GM19023 (cell line): ENCODE results near the gene PPP4R3A.
"Not testable (repeated sequence)": the region's sequence is repeated elsewhere in the genome, so short reads cannot be mapped to it uniquely, and the experiment has no call there.

ENCODE experiments used
- ATAC-seq: cut with Tn5 transposase; IDR thresholded peaks from one replicate; pipeline ENCODE4 v1.9.1; 2021; ENCODE audit warnings: mild to moderate bottlenecking, moderate library complexity; ENCODE audit not compliant: unreplicated experiment

PPP4R3A gene

GRCh38 chr14:91444335-91445020 is 65.6 kb downstream of the PPP4R3A start:
- no peak for ATAC-seq

GRCh38 chr14:91439345-91439744 is 70.8 kb downstream of the PPP4R3A start:
- ATAC-seq = no peak

GRCh38 chr14:91438845-91439244 is 71.3 kb downstream of the PPP4R3A start:
- ATAC-seq = no peak

DNA sequence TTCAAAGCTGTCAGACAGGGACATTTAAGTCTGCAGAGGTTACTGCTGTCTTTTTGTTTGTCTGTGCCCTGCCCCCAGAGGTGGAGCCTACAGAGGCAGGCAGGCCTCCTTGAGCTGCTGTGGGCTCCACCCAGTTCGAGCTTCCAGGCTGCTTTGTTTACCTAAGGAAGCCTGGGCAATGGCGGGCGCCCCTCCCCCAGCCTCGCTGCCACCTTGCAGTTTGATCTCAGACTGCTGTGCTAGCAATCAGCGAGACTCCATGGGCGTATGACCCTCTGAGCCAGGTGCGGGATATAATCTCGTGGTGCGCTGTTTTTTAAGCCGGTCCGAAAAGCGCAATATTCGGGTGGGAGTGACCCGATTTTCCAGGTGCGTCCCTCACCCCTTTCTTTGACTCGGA is 73.8 kb downstream of the PPP4R3A start:
- not testable (repeated sequence) for ATAC-seq

GRCh38 chr14:91429385-91429784 is 80.7 kb downstream of the PPP4R3A start:
- no peak for ATAC-seq

DNA sequence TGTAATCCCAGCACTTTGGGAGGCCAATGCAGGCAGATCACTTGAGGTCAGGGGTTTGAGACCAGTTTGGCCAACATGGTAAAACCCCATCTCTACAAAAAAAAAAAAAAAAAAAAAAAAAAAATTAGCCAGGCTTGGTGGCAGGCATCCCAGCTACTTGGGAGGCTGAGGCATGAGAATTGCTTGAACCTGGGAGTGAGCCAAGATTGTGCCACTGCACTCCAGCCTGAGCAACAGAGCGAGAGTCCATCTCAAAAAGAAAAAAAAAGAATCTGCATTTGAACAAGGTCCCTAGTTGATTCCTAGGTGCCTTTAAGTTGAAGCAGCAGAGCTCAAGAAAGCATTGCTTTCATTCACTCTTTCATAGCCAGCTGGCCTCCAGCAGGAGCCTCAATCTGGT is 81.2 kb downstream of the PPP4R3A start:
- not testable (repeated sequence) for ATAC-seq

DNA sequence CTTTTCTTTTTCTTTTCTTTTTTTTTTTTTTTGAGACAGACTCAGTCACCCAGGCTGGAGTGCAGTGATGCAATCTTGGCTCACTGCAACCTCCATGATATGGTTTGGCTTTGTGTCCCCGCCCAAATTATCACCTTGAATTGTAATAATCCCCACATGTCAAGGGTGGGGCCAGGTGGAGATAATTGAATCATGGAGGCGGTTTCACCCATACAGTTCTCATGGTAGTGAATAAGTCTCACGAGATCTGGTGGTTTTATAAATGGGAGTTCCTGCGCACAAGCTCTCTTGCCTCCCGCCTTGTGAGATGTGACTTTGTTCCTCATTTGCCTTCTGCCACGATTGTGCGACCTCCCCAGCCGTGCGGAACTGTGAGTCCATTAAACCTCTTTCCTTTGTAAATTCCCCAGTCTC is 84.6 kb downstream of the PPP4R3A start:
- not testable (repeated sequence) for ATAC-seq

- ATAC-seq = no peak
These were observed 85.1 kb downstream of the PPP4R3A start for GRCh38 chr14:91424813-91425530.

- no peak for ATAC-seq
These were observed 89.4 kb downstream of the PPP4R3A start for GRCh38 chr14:91420686-91421085.

DNA sequence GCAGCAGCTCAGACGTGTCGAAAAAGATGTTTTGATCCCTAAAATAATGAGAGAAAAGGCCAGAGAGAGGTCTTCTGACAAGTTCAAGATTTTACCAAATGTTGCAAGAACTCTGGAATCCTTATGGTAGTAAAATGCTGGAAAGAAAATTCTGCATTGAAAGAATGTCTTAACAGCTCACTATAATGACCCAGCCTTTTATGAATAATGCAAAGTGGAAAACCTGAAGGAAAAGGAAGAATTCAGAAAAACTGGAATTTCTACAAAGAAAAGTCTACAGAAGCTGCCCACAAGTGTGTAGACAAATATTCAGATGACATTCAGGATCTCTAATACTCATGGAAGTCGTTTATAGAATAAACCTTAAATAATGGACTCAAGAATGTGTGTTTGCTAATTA is 90.7 kb downstream of the PPP4R3A start:
- ATAC-seq = no peak

GRCh38 chr14:91419044-91419397 is 91.1 kb downstream of the PPP4R3A start:
- ATAC-seq = no peak

DNA sequence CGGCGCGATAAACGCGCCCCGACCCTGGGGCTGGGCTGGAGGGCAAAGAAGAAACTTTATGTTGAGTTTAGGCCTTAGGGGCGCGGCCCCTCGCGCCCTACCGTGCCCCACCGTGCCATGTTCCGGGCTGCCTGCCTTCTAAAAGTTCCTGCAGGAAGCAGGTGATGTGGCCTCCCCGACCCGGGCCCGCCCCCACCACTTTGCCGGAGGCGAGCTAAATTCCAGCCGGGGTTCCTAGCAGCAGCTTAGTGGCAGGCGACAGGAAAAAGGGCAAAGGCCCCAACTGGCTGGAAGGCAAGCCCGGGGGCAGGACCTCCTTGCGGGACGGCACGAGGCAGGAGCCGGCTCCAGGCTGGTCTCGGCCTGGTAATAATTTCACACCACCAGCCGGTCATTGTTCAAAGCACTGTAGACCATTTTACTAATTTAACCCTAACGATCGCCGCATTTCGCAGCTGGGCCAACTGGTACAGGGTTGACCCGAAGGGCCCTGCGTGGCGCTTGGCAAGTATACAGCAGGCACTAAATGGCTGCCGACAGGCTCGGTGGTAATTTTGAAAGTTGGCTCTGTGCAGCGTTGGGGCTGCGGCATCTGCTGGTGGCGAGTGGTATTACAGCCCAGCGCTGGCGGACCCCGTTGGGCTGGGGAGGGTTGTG is 91.6 kb downstream of the PPP4R3A start:
- ATAC-seq = no peak

- ATAC-seq = peak; percentile 32
These were observed 92.1 kb downstream of the PPP4R3A start for GRCh38 chr14:91417983-91418386.

- ATAC-seq = peak; percentile 59
These were observed 92.8 kb downstream of the PPP4R3A start, which contains the start of gene CCDC88C for GRCh38 chr14:91417120-91417982. CCDC88C (minus strand) TSS chr14:91417820; CDS start chr14:91417690, 130 bp downstream.

- ATAC-seq = no peak
These were observed 93.4 kb downstream of the PPP4R3A start for GRCh38 chr14:91416744-91417119.

GRCh38 chr14:91415794-91416743 is 94.0 kb downstream of the PPP4R3A start:
- ATAC-seq = peak; percentile 51

GRCh38 chr14:91414475-91414833 is 95.7 kb downstream of the PPP4R3A start:
- no peak for ATAC-seq

GRCh38 chr14:91413547-91414474 is 96.3 kb downstream of the PPP4R3A start:
- ATAC-seq = no peak

- ATAC-seq = no peak
These were observed 97.2 kb downstream of the PPP4R3A start for GRCh38 chr14:91412939-91413338.
